Measurements from ENCODE around the gene DYRK1B.
A peak's percentile ranks its signal among the peaks of the same experiment; 100 is the strongest.
"Not testable (repeated sequence)": the region's sequence is repeated elsewhere in the genome, so short reads cannot be mapped to it uniquely, and the experiment has no call there.

DYRK1B gene

DNA sequence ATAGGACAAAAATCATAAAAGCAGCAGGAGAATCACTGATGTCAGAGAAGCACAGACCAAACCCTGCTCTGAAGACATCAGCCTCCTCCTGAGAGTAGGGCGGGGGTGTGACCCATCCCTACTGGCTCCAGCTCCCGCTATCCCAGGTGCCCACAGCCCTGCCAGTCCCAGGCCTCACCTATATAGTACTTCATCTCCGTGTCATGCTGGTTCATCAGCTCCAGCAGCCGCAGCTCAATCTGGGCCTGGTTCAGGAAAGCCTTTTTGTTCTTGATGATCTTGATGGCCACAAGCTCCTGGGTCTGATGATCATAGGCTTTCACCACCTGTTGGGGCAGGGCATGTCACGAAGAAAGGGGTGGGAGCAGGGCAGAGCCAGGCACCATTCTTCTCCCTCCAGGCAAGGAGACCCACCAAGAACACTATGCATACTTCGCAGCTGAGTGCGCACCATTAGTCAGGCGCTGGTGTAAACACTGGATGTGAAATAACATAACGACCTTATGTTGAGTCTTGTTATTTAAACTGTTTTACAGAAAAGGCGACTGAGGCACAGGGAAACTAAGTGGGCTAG is 4.2 kb downstream of the DYRK1B start:
- no peak for DNase-seq

DNA sequence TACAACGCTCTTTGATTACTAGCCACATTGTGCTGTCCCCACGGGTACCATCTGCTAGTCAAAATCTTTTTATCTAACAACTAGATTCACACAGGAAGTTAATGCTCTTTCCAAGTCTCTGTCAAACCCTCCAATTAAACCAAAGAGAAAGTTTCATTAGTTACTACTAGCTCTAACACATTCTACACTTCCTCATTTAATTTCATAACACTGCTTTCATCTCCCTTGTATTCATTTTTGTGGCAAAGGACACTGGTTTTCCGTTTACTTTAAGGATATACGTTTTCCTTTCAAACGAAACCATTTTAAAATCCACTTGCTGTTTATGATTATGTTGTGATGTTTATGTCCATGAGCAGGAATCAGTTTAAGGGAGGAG is 5.3 kb downstream of the DYRK1B start:
- DNase-seq, result no peak

DNA sequence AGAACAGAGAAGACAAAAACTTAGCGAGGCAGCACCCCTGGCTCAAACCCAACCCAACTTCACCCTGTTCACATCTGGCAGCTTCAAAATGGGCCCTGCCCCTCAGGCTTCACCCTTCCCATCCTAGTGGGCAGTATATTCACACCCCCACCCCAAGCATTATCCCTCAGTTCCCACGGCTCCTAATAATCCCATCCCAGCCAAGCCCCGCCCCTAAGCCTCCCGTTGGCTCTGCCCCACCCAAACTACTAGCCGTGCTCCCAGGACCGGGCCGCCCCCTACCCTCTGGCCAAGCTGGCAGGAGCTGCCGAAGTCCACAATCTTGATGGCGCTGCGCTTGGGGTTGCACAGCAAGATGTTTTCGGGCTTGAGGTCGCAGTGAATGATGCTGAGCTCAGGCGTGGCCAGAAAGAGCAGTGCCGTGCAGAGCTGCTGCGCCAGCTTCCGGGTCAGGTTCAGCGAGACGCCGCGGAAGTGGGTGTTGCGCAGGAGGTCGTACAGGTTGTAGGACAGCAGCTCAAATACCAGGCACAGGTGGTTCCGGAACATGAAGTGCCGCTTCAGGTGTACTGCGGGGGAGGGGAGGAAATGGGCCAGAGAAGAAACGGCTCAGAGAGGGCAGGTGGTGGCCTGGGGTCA is 5.8 kb downstream of the DYRK1B start:
- no peak for DNase-seq

DNA sequence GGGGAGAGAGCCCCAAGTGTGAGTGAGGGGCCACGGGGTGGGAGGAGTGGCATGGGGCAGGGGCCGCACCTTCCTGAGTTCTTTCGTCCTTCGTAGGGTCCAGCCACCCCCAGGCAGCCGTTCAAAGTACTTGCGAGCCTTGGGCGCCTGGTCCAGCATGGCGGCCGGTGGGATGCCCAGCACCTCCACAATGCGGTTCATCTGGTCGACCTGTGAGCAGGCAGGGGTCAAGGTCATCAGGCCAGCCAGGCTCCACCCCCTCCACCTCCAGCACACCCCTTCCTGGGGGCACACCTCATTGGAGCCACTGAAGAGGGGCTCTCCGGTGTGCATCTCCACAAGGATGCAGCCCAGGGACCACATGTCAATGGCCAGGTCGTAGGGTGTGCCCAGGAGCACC is 6.7 kb downstream of the DYRK1B start:
- no peak for DNase-seq

DNA sequence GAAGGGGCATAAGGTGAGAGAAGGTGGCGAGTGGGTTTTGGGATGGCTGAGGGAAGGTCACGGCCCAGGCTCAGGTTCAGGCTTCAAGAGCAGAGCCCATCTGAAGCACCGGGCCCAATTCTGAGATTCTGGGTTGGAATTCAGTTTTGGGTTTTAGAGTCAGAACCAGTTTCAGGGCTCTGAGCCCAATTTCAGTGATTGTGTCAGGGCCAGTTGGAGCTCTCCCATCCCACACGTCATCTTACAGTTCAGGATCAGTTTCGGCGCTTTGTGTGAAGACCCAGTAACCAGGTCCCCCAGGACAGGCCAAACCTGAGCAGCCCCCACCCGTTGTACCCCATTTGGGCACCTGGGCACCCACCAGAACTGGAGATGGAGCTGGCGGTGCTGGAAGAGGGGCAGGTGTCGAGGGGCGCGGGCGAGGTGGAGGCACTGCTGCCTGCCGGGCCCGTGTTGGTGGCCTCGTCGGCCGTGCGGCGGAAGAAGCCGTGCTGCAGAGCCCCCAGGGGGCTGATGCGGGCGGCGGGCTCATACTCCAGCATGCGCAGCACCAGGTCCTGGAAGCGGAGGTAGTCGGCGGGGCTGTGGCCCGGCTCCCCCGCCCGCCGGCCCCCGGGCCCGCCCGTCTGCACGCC is 7.5 kb downstream of the DYRK1B start:
- DNase-seq, result no peak

DNA sequence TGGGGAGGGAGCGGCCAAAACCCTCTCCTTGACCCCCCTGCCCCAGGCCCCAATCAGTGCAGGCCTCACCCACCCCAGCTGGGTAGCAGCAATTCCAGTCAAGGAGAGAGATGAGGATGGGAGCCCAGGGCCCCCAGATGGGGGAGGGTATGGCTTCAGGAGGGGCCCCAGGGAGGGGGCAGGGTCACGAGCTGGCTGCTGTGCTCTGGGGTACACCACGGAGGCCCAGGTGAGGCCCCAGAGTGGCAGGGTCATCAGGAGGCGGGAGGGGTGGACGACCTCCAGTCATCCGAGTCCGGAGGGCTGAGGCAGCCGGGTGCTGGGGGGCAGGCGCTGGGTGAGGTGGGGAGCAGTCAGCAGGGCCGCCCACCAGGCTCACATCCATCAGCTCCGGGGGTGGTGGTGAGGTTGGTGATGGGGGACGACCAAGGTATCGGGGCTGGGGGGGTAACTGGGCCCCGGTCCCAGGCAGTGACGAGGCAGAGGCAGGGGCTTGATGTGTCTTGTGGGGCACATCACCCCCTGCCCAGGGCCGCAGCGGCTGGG is 8.4 kb downstream of the DYRK1B start:
- DNase-seq, result no peak

DNA sequence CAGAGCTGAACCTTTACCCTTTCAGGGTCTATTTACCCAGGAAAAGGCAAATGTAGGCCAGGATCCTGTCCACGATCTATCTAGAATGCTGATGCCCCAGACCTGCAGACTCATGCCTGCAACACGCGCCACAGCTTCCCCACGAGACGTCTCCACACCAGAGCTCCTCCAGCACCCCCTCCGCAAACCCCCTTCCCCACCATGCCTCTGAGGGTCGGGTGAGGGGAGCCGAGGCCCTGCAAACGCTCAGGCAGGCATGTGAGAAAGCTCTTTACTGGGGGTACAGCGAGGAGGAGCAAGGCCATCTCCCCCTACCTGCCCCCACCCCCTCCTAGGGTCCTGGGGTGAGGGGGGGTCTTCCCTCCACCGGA is 8.9 kb downstream of the DYRK1B start:
- DNase-seq, result no peak

DNA sequence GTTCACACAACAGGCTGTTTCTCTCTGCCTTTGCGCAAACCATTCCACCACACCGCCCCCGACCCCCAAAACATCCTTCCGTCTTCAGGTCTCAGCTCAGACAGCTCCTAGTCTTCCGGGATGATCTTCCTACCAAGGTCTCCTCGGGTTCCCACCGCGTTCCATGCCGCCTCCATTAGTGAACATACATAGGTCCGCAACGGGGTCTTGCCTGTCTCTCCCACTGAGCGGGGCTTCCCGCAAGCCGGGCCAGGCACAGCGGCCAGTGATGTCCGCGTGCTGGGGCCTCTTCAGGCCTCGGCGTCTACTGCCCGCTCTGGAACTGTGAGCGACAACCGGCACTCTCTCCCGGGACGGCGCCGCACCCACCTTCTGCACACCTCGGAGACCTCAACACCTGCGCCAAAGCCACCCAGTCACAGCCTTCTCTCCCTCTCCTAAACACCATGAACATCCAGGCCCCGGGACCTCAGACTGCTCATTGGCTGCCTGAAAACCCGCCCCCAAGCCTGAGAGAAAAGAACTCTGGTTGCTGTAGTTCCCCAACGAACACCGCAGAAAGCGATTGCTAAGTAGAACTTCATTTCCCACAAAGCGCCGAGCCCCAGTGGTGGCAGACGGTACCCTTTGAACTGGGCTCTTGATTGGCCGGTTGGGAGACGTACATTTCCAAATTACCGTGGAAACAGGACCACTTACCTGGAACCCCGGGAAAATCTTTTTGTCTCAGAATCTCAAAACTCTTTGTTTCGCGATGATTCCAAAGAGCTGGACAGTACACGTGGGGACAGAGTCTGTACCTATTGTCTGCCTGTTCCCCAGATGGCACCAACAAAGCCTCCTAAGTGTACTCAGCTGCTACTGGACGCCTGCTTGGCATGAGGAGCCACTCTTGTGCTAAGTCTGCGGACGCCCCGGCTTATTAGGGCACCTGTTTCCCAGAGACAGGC is 9.5 kb downstream of the DYRK1B start:
- DNase-seq, result peak; percentile 95 to 98

DNA sequence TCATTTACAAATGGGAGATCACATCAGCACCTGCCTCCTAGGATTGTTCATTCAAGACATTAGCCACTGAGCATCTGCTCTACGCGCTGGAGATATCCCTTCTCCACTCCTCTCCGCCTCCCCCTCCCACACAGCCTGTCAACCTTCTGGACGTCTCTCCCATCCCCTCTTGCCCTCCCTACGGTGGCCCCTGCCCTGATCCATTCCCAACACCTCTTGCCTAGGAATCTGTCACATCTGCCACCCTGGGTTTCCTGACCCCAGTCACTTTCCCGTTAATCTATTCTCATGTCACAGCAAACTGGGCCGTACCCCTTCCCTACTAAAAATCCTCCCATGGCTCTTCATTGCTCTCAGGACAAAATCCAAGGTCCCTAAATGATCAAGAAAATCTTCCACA is 10.3 kb downstream of the DYRK1B start:
- DNase-seq, result peak in 1 of 2 experiments; percentile 3

DNA sequence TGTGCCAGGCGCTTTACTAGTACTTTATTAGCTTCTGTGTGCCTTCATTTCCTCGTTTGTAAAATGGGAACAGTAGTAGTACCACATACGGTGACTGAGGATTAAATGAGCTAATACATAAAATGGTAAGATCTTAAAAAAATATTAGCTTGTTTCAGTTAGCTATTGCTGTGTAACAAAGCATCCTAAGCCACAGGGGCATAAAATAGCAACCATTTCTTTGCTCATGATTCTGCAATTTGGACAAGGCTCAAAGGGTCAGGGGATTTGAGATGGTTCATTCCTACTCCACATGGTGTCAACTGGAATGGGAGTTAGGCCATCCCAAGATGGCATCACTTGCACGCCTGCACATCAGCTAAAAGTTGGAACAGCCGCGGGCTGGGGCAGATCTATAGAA is 13.3 kb downstream of the DYRK1B start:
- no peak for DNase-seq

DNA sequence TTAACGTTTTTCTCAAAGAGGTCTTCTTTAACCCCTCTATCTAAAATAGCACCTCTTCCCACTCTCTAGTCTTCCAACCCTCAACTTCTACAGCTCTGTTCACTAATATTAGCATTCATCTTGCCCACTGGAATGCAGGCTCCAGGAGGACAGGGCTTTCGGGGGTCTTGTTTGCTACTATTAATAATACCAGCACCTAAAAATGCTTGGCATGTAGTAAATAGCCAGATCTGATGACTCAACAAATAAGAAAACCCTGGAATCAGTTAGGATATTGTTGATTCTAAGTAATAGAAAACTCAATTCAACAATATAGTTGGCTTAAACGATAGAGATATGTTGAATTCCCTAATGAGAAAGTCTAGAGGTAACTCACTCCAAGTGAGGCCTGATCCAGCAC is 14.2 kb downstream of the DYRK1B start:
- DNase-seq, result no peak

DNA sequence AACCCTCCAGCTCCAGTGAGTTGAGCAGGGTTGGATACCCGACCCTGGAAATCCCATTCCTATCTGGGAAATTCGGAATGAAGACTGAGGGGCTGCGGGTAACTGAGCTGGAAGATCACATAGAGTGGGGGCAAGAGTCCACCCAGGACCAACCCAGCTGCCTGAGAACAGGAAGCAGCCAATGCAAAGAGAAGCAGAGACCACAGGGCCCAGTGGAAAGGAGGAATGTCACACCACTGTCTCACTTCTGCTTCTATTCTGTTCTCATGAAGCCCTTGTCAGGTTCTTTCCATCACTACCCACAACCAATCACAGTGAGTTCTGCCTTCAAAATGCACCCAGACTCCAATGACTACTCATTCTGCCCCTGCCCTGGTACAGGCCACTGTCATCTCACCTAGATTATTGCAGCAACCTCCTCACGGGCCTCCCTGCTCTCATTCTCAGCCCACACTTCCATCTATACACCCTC is 15.3 kb downstream of the DYRK1B start:
- DNase-seq, result no peak

DNA sequence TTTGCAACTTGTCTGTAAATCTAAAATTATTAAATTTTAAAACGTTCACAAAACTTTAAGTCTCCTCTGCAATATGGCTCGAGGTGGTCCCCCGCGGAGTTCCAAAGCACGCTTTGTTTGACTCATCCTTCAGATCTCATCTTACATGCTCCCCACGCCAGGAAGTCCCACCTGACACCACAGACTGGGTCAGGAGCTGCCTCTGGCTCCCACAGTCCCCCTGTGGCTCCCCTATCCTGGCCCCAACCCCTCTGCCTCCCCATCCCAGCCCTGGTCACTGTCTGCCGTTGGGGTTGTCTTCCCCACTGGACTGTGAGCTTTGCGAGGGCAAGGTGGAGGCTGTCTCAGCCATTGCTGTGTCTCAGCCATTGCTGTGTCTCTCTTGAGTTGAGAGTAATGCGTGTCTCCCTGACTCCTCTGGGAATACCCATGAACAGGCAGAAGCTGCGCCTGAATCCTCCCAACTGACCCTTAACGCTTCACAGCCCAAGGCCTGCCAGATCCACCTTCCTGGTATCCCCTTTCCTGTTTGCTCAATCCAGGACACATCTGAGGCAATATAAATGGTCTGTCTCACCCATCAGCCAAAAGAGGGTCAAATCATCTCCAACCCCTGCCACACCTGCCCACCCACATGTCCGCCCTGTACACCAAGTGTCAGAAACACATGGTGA is 15.9 kb downstream of the DYRK1B start:
- no peak for DNase-seq

DNA sequence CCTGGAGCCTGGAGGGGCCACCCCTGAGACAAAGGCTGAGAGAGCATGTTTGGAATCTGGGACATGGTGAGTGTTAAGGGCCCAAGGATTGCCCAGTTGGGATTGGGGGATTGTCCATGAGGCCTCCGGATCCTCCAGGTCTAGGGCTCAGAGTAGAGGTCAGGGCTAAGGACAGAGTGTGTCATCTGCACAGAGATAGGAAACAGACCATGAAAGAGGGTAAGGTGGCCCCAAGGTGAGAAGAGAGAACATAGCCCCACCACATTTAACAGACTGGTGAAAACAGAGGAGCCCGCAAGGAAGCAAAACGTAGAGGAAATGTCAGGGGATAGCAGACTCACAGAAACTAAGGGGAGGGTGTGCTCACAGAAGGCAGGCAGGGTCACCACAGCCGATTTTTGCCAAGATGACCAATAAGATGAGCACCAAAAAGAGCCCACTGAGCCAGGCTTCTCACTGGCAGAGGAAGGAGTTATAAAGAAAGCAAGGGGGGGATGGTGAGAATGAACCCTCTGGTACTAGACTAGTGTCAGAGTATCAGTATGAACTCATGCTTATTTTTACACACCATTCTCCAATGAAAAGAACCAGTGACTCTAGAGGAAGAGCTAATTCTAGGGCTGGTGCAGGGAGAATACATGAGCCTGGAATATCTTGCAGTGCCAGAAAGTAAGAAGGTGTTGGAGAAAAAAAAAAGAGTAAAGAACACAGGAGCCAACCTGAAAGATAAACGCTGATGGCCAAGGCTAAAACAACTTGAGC is 17.5 kb downstream of the DYRK1B start:
- DNase-seq, result no peak

DNA sequence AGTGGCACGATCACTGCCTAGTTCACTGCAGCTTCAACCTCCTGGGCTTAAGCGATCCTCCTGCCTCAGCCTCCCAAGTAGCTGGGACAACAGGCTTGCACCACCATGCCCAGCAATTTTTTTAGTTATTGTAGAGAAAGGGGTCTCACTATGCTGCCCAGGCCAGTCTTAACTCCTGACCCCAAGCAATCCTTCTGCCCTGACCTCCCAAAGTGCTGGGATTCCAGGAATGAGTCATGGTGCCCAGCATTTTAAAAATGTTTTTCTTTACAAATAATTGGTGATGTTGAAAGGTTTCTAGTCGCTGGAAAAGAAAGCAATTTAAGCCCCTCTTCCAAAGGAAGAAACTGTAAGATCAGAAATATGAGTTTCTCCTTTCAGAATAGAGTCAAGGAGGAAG is 19.4 kb downstream of the DYRK1B start:
- no peak for DNase-seq

DNA sequence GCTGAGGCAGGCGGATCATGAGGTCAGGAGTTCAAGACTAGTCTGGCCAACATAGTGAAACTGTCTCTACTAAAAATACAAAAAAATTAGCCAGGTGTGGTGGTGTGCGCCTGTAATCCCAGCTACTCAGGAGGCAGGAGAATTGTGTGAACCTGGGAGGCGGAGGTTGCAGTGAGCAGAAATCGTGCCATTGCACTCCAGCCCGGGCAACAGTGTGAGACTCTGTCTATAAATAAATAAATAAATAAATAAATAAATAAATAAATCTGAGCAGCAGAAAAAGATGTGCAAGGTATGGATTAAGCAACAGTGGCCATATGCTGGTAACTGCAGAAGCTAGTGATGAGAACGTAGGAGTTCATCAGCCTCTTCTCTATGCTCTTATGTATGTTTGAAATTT is 19.9 kb downstream of the DYRK1B start:
- not testable (repeated sequence) for DNase-seq

DNA sequence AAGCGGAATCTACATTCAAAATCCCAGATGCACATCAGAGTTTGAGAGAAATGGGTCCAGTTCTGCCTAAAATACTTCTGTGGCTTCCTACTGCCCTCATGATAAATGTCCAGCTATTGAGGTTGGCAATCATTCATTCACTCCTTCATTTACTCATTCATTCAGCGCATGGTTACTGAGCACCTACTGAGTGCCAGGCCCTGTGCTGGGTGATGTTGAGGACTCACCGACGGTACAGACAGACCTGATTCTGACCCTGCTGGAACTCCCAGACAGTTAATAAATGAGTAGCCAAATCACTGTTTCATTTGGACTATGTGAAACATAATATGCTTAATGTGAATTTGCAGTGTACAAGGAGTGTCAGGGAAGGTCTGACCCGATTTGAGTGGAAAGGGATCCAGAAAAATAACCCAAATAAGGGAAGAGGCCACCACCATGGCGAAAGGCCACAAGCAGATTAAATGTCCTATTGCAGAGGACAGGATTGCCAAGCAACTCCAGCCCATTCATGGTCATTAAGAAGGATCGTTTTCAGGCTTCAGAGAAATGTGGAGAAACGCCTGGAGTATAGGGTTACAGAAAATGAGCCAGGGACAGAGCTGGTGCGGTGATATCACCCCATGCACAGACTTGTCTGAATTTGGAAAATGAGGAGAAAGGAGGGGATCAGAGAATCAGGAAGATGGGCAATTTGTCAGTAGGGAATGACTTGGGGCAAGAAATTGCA is 20.5 kb downstream of the DYRK1B start:
- DNase-seq, result peak in 1 of 2 experiments; percentile 2

DNA sequence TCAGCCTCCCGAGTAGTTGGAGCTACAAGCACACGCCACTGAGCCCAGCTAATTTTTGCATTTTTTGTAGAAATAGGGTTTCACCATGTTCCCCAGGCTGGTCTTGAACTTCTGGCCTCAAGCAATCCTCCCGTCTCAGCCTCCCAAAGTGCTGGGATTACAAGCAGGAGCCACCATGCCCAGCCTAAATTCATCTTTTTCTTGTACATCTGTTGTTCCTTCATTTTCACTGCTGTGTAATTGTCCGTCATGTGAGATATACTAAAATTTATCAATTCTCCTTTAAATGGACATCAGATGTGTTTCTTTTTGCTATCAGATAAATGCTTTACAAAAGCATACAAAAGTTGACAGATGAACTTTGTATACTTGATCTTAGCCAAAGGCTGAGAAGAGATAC is 22.9 kb downstream of the DYRK1B start:
- no peak for DNase-seq

DNA sequence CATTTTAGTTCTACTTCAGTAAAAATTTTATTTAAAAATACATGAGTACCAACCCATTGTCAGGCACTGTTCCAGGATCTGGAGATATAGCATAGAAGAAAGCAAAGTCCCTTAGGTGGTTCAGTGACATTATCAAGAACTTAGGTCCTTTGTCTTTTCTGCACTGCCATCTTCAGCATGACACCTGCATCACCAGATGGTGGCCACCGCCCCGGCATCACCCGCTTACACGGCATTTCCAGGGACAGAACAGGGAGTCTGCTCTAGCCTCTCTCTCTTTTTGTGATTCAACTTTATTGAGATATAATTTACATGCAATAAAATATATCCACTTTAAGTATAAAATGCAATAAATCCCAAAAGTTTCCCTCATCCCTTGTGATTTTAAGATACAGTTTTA is 23.5 kb downstream of the DYRK1B start:
- no peak for DNase-seq

DNA sequence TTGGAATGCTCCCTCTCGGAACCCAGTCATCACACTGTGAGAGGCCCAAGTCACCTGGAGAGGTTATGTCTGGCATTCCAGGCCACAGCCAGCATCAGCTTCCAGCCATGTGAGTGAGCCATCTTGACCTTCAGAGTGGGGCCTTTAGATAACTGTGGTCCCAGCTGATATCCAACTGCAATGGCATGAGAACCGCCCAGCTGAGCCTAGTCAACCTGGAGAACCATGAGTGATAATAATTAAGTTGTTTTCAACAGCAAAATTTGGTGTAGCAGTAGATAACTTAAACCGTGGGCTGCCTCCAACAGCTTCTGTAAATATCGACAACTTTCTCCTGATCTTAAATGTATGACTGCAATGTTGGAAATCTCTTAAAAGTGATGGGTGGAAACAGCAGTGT is 24.6 kb downstream of the DYRK1B start:
- no peak for DNase-seq

DNA sequence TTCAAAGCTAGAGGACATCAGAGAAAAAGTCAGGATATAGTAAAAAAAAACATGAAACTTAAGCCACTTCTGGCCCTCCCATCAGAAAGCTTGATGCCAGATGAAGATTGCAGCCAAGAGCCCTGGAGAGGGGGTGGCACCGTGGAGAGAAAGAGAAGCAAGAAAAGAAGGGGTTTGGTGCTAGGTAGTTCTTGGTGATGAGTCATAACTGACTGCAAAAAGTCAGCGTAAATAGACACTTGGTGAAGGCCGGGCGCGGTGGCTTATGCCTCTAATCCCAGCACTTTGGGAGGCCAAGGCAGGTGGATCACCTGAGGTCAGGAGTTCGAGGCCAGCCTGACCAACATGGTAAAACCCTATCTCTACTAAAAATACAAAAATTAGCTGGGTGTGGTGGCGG is 25.3 kb downstream of the DYRK1B start:
- DNase-seq, result not testable (repeated sequence)

Measured in NCI-H2081 (cell line).